GM18867 (cell line): Measurements from ENCODE around the gene MCUR1.
A peak's percentile ranks its signal among the peaks of the same experiment; 100 is the strongest.
"Not testable (repeated sequence)": the region's sequence is repeated elsewhere in the genome, so short reads cannot be mapped to it uniquely, and the experiment has no call there.

Experiments
- ATAC-seq: cut with Tn5 transposase; IDR thresholded peaks from one replicate; pipeline ENCODE4 v1.9.1; 2021; ENCODE audit warnings: mild to moderate bottlenecking, moderate library complexity; ENCODE audit not compliant: unreplicated experiment

The MCUR1 gene

DNA sequence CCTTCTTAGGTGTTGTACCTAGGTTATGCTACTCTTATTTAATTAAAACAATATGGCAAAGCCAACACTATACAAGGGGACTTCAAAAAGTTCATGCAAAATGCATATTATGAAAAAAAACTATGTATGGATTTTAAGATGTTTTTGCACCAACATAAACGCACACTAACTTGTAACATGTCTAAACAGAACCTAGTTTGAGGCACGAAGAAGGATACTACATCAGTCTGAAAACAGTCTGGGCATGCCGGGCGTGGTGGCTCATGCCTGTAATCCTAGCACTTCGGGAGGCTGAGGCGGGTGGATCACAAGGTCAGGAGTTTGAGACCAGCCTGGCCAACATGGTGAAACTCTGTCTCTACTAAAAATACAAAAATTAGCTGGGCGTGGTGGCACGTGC lies 34.2 kb downstream of the MCUR1 start:
- not testable (repeated sequence) for ATAC-seq

DNA sequence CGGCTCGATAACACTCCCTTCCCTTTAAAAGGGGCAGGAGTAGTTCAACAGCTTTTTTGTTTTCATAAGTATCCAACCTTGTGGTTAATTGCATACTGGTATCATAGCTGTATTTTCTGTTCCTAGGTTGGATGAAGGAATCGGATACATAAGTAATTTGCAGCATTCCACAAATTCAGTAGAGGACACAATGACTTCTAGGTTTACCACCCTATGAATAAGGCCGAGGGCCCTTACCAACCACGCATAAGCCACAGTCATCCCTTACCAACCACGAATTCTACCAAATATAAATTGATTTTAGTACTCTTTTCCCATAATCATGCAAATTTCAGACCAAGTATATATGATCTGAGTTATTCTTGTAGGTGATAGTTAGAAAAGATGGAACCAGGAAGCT lies 36.3 kb downstream of the MCUR1 start:
- no peak for ATAC-seq

- no peak for ATAC-seq
Observed at GRCh38 chr6:13776602-13777001, 37.8 kb downstream of the MCUR1 start.

- ATAC-seq = not testable (repeated sequence)
Observed at GRCh38 chr6:13775466-13775865, 38.9 kb downstream of the MCUR1 start.

- not testable (repeated sequence) for ATAC-seq
Observed at GRCh38 chr6:13772358-13773030, 41.9 kb downstream of the MCUR1 start.

GRCh38 chr6:13769655-13770053 lies 44.7 kb downstream of the MCUR1 start:
- no peak for ATAC-seq

DNA sequence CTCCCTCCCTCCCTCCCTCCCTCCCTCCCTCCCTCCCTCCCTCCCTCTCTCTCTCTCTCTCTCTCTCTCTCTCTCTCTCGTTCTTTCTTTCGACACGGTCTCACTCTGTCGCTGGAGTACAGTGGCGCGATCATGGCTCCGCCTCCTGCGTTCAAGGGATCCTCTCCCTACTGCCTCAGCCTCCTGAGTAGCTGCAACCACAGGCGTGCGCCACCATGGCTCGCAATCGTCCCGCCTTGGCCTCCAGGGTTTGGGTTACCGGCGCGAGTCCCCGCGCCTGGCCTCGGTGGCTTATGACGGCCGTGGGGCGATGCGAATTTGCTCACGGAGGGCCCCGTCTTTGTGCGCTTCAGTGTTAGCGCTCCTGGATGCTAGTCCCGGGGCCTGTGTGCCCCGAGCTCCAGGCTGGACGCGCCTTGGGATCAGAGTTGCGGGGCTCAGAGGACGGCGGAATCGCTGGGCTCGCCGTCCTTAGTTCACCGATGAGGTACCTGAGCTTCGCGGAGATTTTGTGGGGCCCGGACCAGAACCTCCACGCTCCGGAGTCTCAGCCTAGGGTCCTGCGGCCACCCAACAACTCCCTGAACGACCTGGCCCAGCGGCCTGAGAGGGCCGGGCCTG lies 45.2 kb downstream of the MCUR1 start:
- ATAC-seq = no peak

- no peak for ATAC-seq
Observed at GRCh38 chr6:13767121-13767808, 47.1 kb downstream of the MCUR1 start.

DNA sequence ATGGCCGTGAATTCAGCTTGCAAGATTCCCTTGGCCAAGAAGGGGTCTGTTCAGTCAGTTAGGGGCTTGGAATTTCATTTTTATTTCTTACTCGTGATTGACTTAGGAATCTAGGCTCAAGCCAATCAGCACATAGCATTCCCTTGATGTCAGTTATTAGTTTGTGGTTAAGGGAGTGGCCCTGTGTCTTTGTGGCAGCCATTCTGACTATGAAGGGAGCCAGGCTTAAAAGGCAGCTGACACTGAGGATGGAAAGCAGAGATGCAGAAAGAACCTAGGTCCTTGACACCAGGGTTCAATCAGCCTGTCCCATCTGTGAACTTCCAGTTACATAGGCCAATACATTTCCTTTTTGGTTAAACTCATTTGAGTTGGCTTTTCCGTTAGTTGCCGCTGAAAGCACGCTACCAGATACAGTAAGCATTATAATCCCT lies 48.1 kb downstream of the MCUR1 start:
- no peak for ATAC-seq

DNA sequence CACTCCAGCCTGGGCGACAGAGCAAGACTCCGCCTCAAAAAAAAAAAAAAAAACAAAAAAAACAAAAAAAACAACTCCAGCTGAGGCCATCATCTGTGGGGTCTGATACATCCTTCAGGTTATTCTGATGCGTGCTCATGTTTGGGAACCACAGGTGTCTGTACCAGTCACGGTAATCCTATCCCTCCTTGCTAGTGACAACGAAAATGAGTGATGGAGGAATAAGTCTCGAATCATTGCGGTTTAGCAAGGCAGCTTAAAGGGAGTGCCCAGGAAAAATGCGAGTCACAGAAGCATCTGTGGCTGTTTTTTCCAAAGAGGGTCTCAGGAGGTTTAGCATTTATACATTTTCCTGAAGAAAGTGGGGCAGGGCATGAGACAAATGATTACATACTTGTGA lies 48.8 kb downstream of the MCUR1 start:
- ATAC-seq = no peak

GRCh38 chr6:13764996-13765395 lies 49.4 kb downstream of the MCUR1 start:
- no peak for ATAC-seq

DNA sequence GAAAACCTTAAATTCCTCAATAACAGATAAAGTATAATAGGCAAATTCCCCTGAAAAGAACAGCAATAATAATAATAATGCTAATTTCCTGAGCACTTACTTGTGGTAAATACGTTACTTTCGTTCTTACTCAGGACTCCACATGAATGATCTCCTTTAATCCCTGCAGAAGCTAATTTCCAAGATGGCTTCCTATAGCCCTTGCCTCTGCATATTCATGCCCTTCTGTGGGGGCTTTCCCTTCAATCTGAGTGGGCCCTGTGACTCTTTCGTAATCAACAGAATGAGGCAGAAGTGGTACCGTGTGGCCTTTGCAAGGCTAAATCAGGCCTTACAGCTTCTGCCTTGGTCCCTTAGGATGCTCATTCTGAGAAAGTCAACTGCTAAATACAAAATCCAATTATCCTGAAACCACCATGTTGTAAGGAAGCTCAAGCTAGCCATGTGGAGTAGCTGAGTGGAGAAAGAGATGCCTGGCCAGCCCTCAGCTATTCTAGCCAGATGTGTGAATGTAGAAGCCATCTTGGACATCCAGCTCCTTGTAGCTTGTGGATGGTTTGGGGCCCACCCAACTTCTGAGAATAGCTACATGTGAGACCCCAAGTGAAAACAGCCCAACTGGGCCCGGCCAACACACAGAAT lies 50.5 kb downstream of the MCUR1 start:
- ATAC-seq = peak; percentile 43

DNA sequence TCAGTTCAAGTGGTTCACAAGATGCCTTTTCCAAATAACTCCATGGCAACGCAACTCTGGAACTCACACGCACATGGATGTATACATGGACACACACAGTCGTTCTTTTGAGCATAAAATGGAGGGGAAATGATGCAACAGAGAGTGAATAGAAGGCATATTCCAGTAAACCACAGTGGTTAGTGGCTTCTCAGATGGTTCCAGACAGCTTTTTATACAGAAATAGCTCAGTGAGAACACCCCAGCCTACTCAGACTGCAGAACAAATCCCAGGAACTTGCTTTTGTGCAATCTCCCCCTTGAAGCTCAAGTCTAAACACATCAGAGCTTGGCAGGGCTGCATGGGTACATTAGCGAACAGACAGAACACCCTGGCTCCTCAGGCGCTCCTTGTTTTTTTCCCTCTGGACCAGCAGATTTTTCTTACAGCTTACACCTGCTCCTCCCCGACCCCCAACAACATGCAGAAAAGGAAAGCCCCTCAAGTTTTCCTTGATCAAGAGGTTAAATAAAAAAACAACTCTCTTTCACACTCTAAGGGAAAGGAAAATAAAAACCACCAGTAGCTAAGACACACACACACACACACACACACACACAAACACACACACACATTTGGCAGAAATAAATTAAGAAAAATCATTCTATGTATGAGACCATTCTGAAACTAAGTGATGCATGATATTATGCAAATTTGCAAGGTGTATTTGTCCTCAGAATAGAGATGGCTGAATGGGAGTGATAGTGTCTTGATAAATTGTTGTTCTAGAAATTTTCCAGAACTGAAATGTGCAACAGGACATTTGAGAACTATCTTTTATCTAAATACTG lies 51.5 kb downstream of the MCUR1 start:
- ATAC-seq = no peak

GRCh38 chr6:13761361-13762036 lies 52.9 kb downstream of the MCUR1 start:
- ATAC-seq = no peak

DNA sequence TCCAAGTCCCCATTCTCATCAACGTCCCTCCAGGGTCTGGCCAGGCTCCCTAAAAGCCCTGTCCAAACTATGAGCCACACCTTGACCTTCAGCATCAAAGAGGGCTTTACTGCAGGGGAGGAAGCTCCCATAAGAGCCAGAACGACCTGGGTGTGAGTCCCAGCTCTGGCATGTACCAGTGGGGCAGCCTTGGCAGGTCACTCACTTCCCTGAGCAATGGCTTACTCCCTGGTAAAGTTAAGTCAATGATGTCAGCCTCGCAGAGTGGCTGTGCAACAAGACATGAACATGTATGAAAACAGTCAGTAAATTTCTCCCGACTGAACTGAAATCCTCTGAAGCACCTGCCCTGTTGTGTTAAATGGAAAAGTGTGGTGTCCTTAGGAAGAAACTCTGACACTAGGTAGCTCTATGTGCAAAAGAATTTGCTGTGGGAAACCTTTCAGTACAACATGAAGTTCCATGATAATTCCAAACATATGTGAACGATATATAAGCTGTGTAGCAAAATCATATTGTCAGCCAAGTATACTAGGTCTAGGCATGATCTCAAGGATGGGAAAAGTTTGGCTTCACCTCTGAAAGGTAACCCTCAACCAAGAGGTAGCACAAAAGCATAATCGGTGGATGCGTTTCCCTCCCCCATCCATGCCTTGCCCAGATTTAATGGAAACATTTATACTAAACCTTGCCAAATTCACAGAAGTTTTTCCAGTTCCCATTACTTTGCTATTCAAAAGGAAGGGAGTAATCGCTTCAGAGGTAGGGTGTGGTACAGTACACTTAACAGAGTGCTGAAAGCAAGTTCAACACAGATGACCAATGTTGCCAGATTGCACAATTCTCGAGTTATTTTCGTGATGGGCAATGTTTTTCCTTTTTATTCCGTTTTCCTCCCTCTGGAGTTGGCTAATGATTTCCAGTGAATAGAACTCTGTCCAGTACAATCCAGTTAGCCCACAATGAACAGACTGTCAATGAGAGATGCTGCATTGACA lies 53.8 kb downstream of the MCUR1 start:
- ATAC-seq = no peak

DNA sequence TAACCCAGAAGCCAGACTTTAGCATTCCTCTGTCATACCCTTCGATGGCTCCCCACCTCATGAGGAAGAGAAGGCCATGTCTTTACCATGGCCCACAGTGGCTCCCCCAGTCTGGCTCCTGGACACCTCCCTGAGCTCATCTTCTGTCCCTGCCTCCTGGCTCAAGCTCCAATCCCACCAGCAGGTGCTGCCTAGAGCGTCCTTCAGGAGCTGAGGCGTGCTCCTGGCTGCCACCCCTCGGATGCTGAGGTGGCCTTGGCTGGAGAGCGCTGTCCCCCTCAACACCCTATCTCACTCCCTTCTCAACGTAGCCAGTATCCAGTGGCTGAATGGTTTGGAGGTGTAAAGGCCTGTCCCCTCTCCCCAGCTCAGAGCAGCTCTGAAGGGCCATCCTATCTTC lies 55.3 kb downstream of the MCUR1 start:
- ATAC-seq = no peak

DNA sequence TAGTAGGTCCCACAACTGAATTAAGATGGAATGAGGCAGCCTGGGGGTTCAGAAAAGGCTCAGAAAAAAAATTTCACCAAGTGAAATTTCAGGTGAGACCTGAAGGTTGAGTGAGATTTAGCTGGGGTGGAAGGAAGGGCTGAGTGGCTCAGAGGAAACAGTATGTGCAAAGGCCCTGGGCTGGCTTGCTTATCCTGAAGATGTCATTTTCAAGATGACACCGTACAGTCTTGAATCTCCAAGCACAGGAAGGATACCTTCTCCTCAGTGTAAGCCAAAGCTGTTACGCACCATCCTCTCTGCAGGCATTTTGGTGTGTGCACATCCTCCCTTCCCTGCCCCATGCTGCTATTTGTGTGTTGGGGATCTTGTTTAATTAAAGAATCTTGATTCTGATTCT lies 59.7 kb downstream of the MCUR1 start:
- ATAC-seq = no peak

DNA sequence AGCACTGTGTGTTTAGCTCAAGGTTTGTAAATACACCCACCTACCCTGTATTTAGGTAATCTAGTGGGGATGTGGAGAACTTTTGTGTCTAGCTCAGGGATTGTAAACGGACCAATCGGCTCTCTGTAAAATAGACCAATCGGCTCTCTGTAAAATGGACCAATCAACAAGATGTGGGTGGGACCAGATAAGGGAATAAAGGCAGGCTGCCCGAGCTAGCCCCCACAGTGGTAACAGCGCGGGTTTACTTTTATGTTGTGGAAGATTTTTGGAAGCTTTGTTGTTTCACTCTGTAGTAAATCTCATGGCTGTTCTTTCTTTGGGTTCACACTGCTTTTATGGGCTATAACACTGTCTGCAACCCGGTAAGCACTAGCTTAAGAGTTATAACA lies 70.6 kb downstream of the MCUR1 start:
- no peak for ATAC-seq
